SK-N-MC (cell line): ENCODE measurements around the gene ERCC6L.

Source experiments
- EZH2 ChIP-seq: fragments of 200-600 bp; sonication (generic); IDR thresholded peaks from one replicate; pipeline ENCODE4 v1.6.1; 2017; ENCODE audit warnings: antibody characterized with exemption
- POLR2AphosphoS5 ChIP-seq: IDR thresholded peaks from 2 replicates; pipeline ENCODE4 v1.6.1; 2012; ENCODE audit warnings: mild to moderate bottlenecking, low read depth, low read length, borderline replicate concordance

GRCh38 chrX:72169008-72169728, 69.7 kb downstream of the ERCC6L start:
- TF ChIP-seq POLR2AphosphoS5: no peak
- TF ChIP-seq EZH2: no peak
